GM12878 (cell line): ENCODE data around the gene GAS2L3. TPM values are rescaled to one million over a fixed set of nuclear protein-coding genes. Genes with fewer than 3 reads are reported as not detected.

Experiments used
- ATAC-seq: fragments of 200-7000 bp; cut with Tn5 transposase; 3 replicates; pipeline ENCODE4 v1.9.1; 2020; ENCODE audit warnings: mild to moderate bottlenecking, moderate library complexity
- BruUV-seq: library from RNA; stranded (reverse); fragments of 400-500 nt; replicated peaks from 2 replicates; lab custom pipeline; 2021; lab: Mats Ljungman, UMichigan
- CTCF ChIA-PET: fragments of 300-600 bp; sonication (Branson Sonifier 250); formaldehyde crosslinking; extraction: SDS; loops from one replicate; lab custom pipeline; 2021; ENCODE audit warnings: inconsistent platforms; lab: Yijun Ruan, JAX
- POLR2A ChIA-PET: fragments of 350-600 bp; formaldehyde crosslinking; extraction: SDS; loops from one replicate; lab custom pipeline; 2021; ENCODE audit warnings: inconsistent platforms; lab: Charles Lee
- RAD21 ChIA-PET: fragments of 300-600 bp; sonication (Branson Sonifier 250); formaldehyde crosslinking; loops from one replicate; lab custom pipeline; 2023; ENCODE audit warnings: antibody characterized with exemption; ENCODE audit not compliant: unreplicated experiment; lab: Charles Lee
- SMC1A ChIA-PET: fragments of 300-600 bp; sonication (Branson Sonifier 250); formaldehyde crosslinking; loops from one replicate; lab custom pipeline; 2023; ENCODE audit not compliant: unreplicated experiment, uncharacterized antibody; lab: Charles Lee
- DNase-seq: peaks from one replicate; pipeline ENCODE4 v3.0.0-alpha.2; 2011; ENCODE audit warnings: low read depth, low spot score
- FAIRE-seq: peaks from 3 replicates; lab custom pipeline; 2011; peaks lifted over from hg19 to GRCh38; lab: Jason Lieb, UNC
- H2AFZ ChIP-seq: 2 replicates; pipeline ENCODE4 v1.6.0; 2011; ENCODE audit warnings: low read depth, low read length, control low read depth; ENCODE audit not compliant: control insufficient read depth
- H3K27ac ChIP-seq: 2 replicates; pipeline ENCODE4 v1.5.1; 2011; ENCODE audit warnings: control low read depth; ENCODE audit not compliant: control insufficient read depth, insufficient read depth
- H3K27me3 ChIP-seq, 2 experiments: replicated peaks in 1 of 2; 2 replicates each; pipeline versions ENCODE4 v1.6.0 to v1.6.1; 2011; ENCODE audit warnings: low read length in 1 of 2; ENCODE audit not compliant: control insufficient read depth in 2 of 2, insufficient read depth in 2 of 2
- H3K36me3 ChIP-seq, 2 experiments: 2 replicates each; pipeline ENCODE4 v1.5.1; 2011; ENCODE audit warnings: low read length in 1 of 2; ENCODE audit not compliant: control insufficient read depth in 2 of 2, insufficient read depth in 2 of 2
- H3K4me1 ChIP-seq: 2 replicates; pipeline ENCODE4 v1.6.1; 2011; ENCODE audit warnings: mild to moderate bottlenecking, low read length, moderate library complexity, mixed read lengths; ENCODE audit not compliant: control insufficient read depth, insufficient read depth
- H3K4me2 ChIP-seq: 2 replicates; pipeline ENCODE4 v1.6.0; 2011; ENCODE audit warnings: control low read depth; ENCODE audit not compliant: control insufficient read depth, insufficient read depth
- H3K4me3 ChIP-seq: fragments of 200-600 bp; sonication (generic); 2 replicates; pipeline ENCODE4 v1.5.1; 2016
- H3K79me2 ChIP-seq: 2 replicates; pipeline ENCODE4 v1.6.0; 2011; ENCODE audit warnings: low read length; ENCODE audit not compliant: control insufficient read depth, insufficient read depth
- H3K9ac ChIP-seq: 2 replicates; pipeline ENCODE4 v1.8.0; 2011; ENCODE audit warnings: low read length, control low read depth, mixed read lengths; ENCODE audit not compliant: control insufficient read depth, insufficient read depth
- H3K9me3 ChIP-seq: replicated peaks from 3 replicates; pipeline ENCODE4 v1.5.1; 2011; ENCODE audit warnings: mild to moderate bottlenecking, low read length; ENCODE audit not compliant: control insufficient read depth, insufficient read depth
- H4K20me1 ChIP-seq: 2 replicates; pipeline ENCODE4 v1.6.0; 2011; ENCODE audit not compliant: control insufficient read depth, insufficient read depth
- CBX3 ChIP-seq: fragments of 200-600 bp; sonication (generic); IDR thresholded peaks from 2 replicates; pipeline ENCODE4 v1.6.1; 2016; ENCODE audit warnings: low read depth, borderline replicate concordance
- ESRRA ChIP-seq: IDR thresholded peaks from 2 replicates; pipeline ENCODE4 v1.6.1; 2012; ENCODE audit warnings: mild to moderate bottlenecking, low read length, improper control_type of control experiment
- HCFC1 ChIP-seq: fragments of 150-350 bp; IDR thresholded peaks from 2 replicates; pipeline ENCODE4 v1.6.1; 2014; ENCODE audit warnings: low read length
- LARP7 ChIP-seq: fragments of 450-650 bp; IDR thresholded peaks from 2 replicates; pipeline ENCODE4 v1.6.1; 2017; ENCODE audit warnings: mild to moderate bottlenecking
- MYB ChIP-seq: fragments of 150-350 bp; IDR thresholded peaks from 2 replicates; pipeline ENCODE4 v1.6.1; 2014; ENCODE audit warnings: mild to moderate bottlenecking, low read depth, low read length, borderline replicate concordance
- NBN ChIP-seq: fragments of 450-650 bp; IDR thresholded peaks from 2 replicates; pipeline ENCODE4 v1.6.1; 2016
- NKRF ChIP-seq: fragments of 450-650 bp; conservative IDR thresholded peaks from 2 replicates; pipeline ENCODE4 v1.6.1; 2017; ENCODE audit warnings: mild to moderate bottlenecking, moderate library complexity
- RFX5 ChIP-seq: IDR thresholded peaks from 2 replicates; pipeline ENCODE4 v1.6.1; 2011; ENCODE audit warnings: low read depth, low read length, improper control_type of control experiment
- ZNF622 ChIP-seq: fragments of 450-650 bp; IDR thresholded peaks from 2 replicates; pipeline ENCODE4 v1.6.1; 2017; ENCODE audit warnings: mild to moderate bottlenecking, inconsistent platforms
- WGBS: methylation state at CpG from one replicate; pipeline ENCODE4 v1.1.6; 2016; ENCODE audit warnings: low lambda C conversion rate; ENCODE audit not compliant: insufficient replicate concordance, insufficient coverage; ENCODE audit errors: missing lambda C conversion rate; 5-methylcytosine and 5-hydroxymethylcytosine counted together
- in situ Hi-C: fragments of 300-500 bp; cut with MboI; formaldehyde crosslinking; loops from 9 replicates; pipeline ENCODE4 v1.14.3; 2018; ENCODE audit warnings: mixed read lengths
- intact Hi-C: fragments of 100-400 bp; cut with micrococcal nuclease; formaldehyde crosslinking; loops from one replicate; pipeline ENCODE4 v1.14.2; 2022; ENCODE audit not compliant: unreplicated experiment
- polyA plus RNA-seq, 11 experiments: library from polyadenylated mRNA; depleted of rRNA in 4 of 11; unstranded in 6 of 11; stranded (reverse) in 5 of 11; fragments of >200 nt; fragmentation: Nextera tagmentation in 4 of 11; fragmentation: Illumina TruSeq in 1 of 11; extraction: Ambion mirVana in 4 of 11; extraction: Trizol in 1 of 11; gene quantifications; 1 replicate in 1 of 11; 2 replicates in 10 of 11; pipeline versions ENCODE4 v1.2.1 to v1.2.3, GENCODE V29; 2011 to 2016; ENCODE audit warnings: inconsistent platforms in 2 of 11, missing spikeins in 2 of 11, low read depth in 1 of 11
- total RNA-seq, 4 experiments: library from RNA; depleted of rRNA in 3 of 4; stranded (reverse); fragments of >200 nt in 3 of 4; fragmentation: Illumina TruSeq in 1 of 4; extraction: Trizol in 1 of 4; gene quantifications; 2 replicates each; pipeline versions ENCODE4 v1.2.1 to v1.2.3, GENCODE V29; 2013 to 2021

GAS2L3 gene
- total and polyA plus RNA-seq, 10 of the 15 experiments (the other 5 are each of a cell fraction or from before 2014, with no cell fraction given): 0.46 to 6.6 (median 2.4) TPM

GRCh38 chr12:100643246-100643645, 69.8 kb downstream of the GAS2L3 start:
- Histone ChIP-seq H4K20me1 (no peaks in the 10 kb centered on the region), H2AFZ (no peak overlapping the region), H3K4me1 (no peaks in the 10 kb centered on the region)
- in situ Hi-C loops: no loop called here
- DNase-seq: no peak
- CTCF ChIA-PET: interaction anchor here (0.7 kb wide), 1 partner anchor 29 kb away, joined by 3 read pairs; no protein-coding TSS in a partner anchor
- no peak for TF ChIP-seq MYB
- no peak for TF ChIP-seq CBX3
- TF ChIP-seq LARP7: no peak
- TF ChIP-seq ESRRA: no peak
- TF ChIP-seq HCFC1: no peak
- no peak for TF ChIP-seq NBN
- no peak for TF ChIP-seq RFX5
- TF ChIP-seq NKRF: no peak
- TF ChIP-seq ZNF622: no peak
- TF ChIP-seq, all 136 proteins: peak for 0
- H3K36me3 ChIP-seq: no peaks in the 10 kb centered on the region
- H3K9ac ChIP-seq: no peak overlapping the region
- H3K9me3 ChIP-seq: no peaks in the 10 kb centered on the region
- ChIA-PET SMC1A (interaction anchor here (1.2 kb wide), 1 partner anchor 11 kb away, joined by 4 read pairs; no protein-coding TSS in a partner anchor), POLR2A (no interaction called here), RAD21 (no interaction called here)
- no peak overlapping the region for H3K4me2 ChIP-seq
- H3K79me2 ChIP-seq: no peaks in the 10 kb centered on the region
- no peak overlapping the region for H3K27ac ChIP-seq
- no peak overlapping the region for H3K4me3 ChIP-seq
- ATAC-seq (no peak), FAIRE-seq (no peak)
- BruUV-seq: no TSS peak
- H3K27me3 ChIP-seq: no peaks in the 10 kb centered on the region
- WGBS: 46% methylated on average over 6 of the region's 6 CpGs
- intact Hi-C loops: no loop called here
